ENCODE measurements around the gene ANGEL2.
"Not testable (repeated sequence)": the region's sequence is repeated elsewhere in the genome, so short reads cannot be mapped to it uniquely, and the experiment has no call there.

ANGEL2 gene

GRCh38 chr1:213017447-213018273, 2.0 kb upstream of the ANGEL2 start:
- TF ChIP-seq, protein P1, sequence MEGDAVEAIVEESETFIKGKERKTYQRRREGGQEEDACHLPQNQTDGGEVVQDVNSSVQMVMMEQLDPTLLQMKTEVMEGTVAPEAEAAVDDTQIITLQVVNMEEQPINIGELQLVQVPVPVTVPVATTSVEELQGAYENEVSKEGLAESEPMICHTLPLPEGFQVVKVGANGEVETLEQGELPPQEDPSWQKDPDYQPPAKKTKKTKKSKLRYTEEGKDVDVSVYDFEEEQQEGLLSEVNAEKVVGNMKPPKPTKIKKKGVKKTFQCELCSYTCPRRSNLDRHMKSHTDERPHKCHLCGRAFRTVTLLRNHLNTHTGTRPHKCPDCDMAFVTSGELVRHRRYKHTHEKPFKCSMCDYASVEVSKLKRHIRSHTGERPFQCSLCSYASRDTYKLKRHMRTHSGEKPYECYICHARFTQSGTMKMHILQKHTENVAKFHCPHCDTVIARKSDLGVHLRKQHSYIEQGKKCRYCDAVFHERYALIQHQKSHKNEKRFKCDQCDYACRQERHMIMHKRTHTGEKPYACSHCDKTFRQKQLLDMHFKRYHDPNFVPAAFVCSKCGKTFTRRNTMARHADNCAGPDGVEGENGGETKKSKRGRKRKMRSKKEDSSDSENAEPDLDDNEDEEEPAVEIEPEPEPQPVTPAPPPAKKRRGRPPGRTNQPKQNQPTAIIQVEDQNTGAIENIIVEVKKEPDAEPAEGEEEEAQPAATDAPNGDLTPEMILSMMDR (IDR thresholded peaks at IDR 0.05; ENCODE audit: insufficient read depth, low read depth, low read length, missing control alignments): no peak
- DNase-seq (ENCODE audit: low read depth): no peak
- no peak overlapping the region for H3K4me3 ChIP-seq (ENCODE audit: low read length)

- peak; percentile 13 for DNase-seq (ENCODE audit: low read depth)
Measured at GRCh38 chr1:213014642-213015041, 1.0 kb downstream of the ANGEL2 start.

DNA sequence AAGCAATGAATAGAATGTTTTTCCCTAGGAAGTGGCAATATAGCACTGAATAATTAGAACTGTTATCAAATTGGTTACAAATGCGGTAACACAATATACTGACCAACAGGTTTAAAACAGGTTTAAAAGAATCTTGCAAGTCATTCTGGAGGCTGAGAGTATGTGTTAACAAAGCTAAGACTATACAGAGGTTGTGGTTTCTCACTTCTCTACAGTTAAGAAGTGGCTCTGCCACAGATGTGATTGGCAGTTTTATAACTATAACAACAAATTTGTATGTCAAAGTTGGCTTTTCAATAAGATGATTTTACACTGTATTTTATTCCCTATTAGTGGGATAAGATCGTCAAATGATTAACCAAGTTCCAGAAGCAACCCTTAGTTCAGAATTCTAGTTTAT, 7.1 kb downstream of the ANGEL2 start:
- DNase-seq (ENCODE audit: low read depth): no peak
- no peak overlapping the region for H3K4me3 ChIP-seq (ENCODE audit: low read length)
- TF ChIP-seq, protein P1 (IDR thresholded peaks at IDR 0.05; ENCODE audit: insufficient read depth, low read depth, low read length, missing control alignments): no peak

More at GRCh38 chr1:213014642-213015041, 1.0 kb downstream of the ANGEL2 start:
- TF ChIP-seq, protein P1 (IDR thresholded peaks at IDR 0.05; ENCODE audit: insufficient read depth, low read depth, low read length, missing control alignments): no peak
- peak overlapping the region; percentile 80 for H3K4me3 ChIP-seq (ENCODE audit: low read length)

- DNase-seq (ENCODE audit: low read depth): no peak
- TF ChIP-seq, protein P1 (IDR thresholded peaks at IDR 0.05; ENCODE audit: insufficient read depth, low read depth, low read length, missing control alignments): no peak
- H3K4me3 ChIP-seq (ENCODE audit: low read length): no peak overlapping the region
Measured at GRCh38 chr1:213003256-213003655, 12.4 kb downstream of the ANGEL2 start.

GRCh38 chr1:212994926-212995325, 20.7 kb downstream of the ANGEL2 start:
- no peak overlapping the region for H3K4me3 ChIP-seq (ENCODE audit: low read length)
- TF ChIP-seq, protein P1 (IDR thresholded peaks at IDR 0.05; ENCODE audit: insufficient read depth, low read depth, low read length, missing control alignments): no peak

GRCh38 chr1:212993960-212994359, 21.7 kb downstream of the ANGEL2 start:
- DNase-seq (ENCODE audit: low read depth); H3K4me3 ChIP-seq (ENCODE audit: low read length): not testable (repeated sequence)

More at GRCh38 chr1:212994926-212995325, 20.7 kb downstream of the ANGEL2 start:
- no peak for DNase-seq (ENCODE audit: low read depth)

GRCh38 chr1:212990276-212990675, 25.4 kb downstream of the ANGEL2 start:
- DNase-seq (ENCODE audit: low read depth): no peak
- TF ChIP-seq, protein P1 (IDR thresholded peaks at IDR 0.05; ENCODE audit: insufficient read depth, low read depth, low read length, missing control alignments): no peak
- H3K4me3 ChIP-seq (ENCODE audit: low read length): no peak overlapping the region
